ELR (cell line): ENCODE data around the gene LMX1B.
"Not testable (repeated sequence)": the region's sequence is repeated elsewhere in the genome, so short reads cannot be mapped to it uniquely, and the experiment has no call there.

Experiments
- DNase-seq: peaks from one replicate; pipeline ENCODE4 v3.0.0-alpha.2; 2015; ENCODE audit warnings: low read depth

The LMX1B gene

DNA sequence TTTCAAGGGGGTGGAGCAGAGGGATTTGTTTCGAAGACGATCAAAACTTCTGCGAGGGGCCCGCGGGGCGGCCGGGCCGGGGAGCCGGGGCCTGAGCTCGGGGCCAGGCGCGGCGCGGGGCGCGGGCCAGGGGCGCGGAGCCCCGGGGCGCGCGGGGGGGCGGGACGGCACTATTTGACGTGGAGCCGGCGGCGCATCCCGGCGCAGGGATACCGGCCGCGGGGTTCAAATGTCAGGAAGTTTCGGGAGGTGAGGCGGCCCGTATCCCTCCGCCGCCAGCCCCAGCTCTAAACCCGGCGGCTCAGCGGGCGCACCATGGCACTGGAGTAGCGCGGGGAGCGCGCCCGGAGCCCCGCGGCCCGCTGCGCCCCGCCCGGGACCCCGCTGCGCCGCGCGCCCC lies at the start of gene LMX1B:
Gene LMX1B (plus strand): TSS at position 278 of the 400 bp plus-strand sequence. CDS start 522 bp downstream, outside the sequence.
- DNase-seq = peak; percentile 50

DNA sequence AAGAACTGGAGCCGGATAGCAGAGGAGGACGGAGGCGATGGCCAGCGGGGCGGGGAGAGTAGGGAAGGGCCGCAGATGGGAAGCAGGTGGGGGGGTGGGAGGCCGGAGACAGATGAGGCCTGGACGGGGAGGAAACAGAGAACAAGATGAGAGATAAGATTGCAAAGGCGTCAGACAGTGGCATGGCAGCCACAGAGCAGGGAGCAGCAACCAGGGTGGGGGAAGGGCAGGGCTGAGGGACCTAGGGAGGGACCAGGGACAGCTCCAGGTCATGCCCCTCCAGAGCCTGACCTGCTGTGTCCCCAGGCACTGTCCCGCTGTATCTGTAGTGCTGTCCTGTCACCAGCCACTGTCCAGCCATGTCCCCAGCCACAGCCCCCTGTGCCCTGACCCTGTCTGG lies 49.6 kb upstream of the LMX1B start:
- DNase-seq = no peak

DNA sequence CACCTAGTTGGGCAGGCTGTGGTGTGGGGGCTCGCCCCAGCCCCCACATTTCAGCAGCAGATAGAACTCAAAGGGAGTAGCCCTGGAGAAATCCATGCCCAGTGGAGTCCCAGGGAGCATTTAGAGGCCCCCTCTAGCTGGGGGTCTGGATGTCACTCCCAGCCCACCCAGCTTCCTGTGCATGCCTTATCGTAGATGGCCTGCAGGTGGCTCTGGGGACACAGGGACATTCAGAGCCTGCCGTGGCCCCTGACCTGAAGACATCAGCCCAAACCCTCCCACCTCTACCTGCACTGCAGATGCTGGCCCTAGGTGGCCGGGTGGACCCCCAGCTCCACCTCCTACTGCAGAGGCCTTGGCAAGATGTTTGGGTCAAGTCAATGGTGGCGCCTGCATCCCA lies 49.0 kb upstream of the LMX1B start:
- no peak for DNase-seq

DNA sequence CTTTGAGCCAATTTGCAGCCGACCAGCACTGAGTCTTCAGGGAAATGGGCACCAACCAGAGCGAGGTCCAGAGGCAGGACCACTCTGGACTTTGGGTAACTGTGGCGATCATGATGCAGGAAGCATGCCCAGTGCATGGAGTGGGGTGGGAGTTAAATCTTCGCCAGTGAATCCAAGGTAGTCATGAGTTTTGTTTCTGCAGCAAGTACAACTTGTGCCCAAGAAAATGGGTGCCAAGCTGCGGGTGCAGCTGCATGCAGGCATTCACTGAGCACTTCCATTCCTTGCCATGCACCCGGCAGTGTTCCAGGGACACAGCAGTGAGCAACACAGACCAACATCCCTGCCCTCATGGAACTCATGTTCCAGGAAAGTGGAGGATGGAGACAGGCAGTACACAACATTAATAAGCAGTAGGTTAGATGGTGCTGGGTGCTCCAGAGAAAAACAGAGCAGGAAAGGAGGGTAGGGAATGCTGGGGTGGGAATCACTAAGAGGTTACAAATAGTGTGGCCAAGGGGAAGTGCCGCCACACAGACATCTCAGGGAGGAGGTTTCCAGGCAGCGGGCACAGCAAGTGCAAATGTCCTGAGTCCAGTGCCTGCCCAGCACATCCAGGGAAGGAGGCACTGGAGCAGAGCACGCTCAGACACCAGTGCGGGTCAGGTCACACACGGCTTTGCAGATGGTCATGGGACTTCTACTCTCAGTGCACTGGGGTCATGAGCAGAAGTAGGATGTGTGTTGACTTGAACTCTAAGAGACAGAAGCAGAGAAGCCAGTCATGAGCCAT lies 48.2 kb upstream of the LMX1B start:
- no peak for DNase-seq

DNA sequence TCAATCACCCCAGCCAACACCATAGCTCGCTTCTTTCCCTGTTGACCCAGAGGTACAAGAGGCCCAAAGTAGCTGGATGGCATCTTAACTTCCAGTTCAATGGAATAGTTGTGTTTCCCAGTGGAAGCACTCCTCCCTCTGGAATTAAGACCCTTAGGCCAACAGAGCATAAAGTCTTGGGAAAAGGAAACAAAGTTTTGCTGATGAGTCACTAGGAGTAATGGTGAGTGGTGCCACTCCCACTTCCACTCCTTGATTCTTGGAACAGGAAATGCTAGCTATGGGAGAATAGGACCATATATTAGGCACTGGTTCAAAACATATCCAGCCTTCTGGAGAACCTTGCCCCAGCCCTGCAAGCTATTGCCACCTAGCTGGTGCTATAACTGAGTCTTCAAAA lies 44.7 kb upstream of the LMX1B start:
- DNase-seq = peak; percentile 73

DNA sequence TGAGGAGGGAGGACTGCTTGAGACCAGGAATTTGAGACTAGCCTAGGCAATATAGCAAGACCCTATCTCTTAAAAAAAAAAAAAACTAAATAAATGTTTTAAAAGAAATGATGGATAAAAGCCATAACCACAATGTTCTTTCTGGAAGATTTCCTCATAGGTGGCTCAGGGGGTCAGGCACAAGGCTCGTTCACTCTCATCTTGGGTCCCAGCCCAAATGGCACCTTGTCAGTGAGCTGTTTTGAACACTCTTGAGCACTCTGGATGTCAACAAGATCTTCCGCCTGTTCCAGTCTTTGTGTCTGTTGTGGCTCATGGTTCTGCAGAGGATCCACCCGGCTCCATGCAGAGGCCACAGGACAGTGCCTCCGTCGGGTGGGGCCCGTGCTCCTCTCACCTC lies 35.7 kb upstream of the LMX1B start:
- DNase-seq = no peak

DNA sequence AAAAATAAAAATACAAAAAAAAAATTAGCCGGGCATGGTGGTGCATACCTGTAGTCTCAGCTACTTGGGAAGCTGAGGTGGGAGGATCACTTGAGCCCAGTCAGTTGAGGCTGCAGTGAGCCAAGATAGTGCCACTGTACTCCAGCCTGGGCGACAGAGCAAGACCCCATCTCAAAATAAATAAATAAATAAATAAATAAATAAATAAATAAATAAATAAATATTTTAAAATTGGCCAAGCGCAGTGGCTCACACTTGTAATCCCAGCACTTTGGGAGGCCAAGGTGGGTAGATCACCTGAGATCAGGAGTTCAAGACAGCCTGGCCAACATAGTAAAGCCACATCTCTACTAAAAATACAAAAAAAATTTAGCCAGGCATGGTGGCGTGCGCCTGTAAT lies 33.4 kb upstream of the LMX1B start:
- not testable (repeated sequence) for DNase-seq

DNA sequence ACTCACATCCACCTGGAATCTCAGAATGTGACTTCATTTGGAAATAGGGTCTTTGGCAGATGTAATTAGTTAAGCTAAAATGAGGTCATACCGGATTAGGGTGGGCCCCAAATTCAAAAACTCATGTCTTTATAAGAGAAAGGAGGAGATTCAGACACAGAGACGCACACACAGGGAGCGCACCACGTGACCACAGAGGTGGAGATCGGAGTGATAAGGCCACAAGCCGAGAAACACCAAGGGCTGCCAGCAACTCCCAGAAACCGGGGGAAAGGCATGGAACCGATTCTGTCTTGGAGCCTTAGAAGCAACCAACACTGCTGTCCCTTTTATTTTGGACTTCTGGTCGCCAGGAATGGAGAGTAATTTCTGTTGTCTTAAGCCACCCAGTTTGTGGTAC lies 31.8 kb upstream of the LMX1B start:
- no peak for DNase-seq

DNA sequence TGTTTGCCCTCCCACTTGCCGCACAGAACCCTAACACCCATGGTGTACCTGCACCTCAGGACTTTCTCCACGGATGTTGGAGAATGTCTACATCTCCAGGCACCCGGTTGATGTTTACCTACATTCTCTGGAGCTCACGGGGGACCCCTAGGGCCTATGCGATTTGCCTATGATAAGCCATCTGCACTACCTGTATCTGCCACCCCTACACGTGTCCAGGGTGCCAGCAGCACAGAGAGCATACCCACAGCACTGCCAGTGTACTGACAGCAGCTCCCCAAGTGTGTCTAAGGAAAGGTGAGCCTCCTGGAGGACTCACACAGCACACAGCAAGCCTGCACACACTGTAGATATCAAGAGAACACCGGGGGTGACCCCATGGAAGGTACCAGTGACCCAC lies 31.3 kb upstream of the LMX1B start:
- no peak for DNase-seq

DNA sequence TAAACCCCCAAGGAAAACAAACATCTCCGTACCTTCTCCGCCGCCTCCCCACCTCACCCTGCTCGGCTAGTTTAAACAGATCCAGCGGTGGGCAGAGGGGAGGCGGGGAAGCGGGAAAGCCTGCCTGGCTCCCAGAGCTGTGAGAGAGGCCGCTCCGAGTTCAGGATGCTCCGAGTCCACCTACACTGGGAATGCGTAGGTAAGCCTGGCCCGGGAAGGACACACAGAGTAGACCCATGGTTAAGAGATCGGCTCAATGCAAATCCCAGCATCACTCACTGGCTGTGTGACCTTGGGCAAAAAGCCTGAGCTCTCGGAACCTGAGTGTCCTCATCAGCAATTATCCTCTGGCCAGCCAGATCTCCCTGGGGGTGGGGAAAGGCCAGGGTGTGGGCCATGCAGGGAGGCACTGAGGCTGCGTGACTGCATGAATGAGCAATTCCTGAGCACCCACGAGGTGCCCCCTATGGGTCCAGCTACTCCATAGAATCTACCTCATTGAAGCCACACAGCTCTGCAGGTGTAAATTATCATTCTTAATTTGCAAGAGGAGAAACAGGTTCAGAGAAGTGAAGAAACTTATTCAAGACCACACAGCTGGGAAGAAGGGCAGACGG lies 30.5 kb upstream of the LMX1B start:
- no peak for DNase-seq

- no peak for DNase-seq
These were observed 29.1 kb upstream of the LMX1B start for GRCh38 chr9:126584611-126585010.

DNA sequence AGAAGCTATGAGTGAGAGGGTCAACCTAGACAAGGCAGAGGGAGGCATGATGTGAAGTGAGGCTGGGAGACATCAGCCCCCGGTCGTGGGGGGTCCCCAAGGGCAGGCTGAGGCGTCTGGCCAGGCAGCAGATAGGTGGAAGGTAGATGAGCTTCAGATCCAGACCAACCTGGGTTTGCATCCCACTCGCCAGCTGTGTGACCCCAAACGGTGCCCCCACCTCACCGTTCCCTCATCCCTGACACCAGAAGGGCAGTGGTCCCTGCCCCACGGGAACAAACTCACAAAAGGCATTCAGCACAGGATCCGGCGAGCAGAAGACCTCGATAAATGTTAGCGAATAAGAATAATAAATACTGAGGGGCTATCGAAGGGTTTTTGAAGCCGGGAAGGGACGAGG lies 27.5 kb upstream of the LMX1B start:
- no peak for DNase-seq

DNA sequence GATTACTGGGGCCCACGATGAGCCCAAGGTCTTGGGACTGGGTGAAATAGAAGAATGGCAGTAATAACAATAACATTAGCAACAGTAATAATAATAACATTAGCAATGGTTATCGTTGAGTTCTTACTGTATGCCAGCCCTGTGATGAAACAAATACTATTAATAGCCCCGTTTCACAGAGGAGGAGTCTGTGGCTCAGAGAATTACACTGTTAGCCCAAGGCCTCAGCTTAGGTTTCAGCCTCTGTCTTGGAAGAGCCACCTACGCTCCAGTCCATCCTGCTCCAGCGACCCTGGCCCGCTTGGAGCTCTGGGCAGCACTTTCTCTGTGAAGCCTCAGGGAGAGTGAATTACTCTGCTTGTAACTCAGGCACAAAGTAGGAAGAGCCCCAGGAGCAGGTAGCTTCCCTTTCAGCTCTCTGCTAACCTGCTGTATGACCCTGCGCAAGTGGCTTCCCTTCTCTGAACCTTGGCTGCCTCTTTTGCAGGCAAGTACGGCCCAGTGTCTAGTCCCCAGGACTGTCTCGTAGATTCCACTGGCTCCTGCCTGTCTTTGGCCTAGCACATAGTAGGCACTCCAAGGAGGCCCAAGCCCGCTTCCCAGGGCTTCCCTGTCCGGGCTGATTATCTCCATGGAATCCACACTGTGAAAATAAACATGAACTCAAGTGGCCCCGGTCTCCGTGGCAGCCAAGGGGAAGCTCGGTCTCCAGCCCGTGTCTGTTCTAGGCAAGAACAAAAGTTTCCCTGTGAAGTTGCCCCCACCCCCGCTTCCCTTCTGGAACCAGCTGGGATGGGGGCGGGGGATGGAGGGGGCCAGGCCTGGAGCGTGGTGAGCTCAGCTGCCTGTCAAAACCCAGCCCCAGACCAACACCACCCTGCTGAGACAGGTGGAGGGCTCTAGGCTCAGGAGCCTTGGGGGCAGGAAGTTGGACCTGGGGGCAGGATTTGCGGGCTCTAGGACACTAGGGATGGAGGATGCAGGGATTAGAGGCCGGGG lies 26.2 kb upstream of the LMX1B start:
- DNase-seq = no peak

DNA sequence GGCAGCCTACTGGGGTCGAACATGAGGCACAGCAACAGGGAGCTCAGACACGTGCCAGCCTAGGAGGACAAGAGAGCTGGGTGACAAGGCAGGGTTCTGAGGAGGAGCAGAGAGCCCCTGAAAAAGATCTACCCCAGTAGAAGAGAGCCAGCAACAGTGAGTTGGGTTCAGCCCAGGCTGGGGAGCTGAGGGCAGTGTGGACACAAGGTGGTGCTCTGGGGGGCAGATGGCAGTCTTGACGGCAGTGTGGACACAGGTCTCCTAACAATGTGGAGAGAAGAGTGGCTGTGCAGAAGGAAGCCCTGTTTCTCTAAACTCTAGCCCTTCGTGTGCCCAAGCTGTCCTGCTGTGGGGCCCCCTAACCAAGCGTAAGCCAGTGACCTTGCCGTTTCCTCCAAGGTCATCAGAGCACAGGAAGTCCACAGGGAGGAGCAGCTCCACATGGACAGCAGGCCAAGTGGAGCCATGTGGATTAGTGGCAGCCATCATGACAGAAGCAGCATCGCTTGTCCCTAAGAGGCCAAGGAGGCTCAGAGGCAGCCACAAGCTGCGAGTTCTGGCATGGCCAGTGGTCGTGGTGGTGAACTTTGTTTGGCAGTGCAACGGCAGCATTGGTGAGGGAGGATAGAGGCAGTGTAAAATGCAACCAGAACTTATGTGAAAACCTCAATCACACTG lies 25.1 kb upstream of the LMX1B start:
- no peak for DNase-seq

DNA sequence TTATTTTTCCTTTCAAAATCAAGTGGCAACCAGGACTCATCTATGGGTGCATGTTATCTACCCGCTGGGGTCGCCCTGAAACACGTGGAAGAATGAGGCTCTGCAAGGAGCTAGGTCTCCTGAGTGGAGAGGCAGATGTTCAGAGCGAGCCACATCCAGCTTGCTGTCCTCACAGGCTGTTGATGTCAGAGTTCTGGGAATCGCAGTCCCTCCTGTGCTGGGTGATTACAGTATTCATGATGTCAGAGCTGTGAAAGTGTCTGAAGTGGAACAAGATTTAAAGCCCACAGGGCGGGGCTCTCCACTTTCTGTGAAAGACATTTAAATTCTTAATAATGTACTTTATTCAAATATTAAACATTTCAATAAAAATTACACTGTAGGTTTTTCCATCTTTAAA lies 24.4 kb upstream of the LMX1B start:
- DNase-seq = no peak

DNA sequence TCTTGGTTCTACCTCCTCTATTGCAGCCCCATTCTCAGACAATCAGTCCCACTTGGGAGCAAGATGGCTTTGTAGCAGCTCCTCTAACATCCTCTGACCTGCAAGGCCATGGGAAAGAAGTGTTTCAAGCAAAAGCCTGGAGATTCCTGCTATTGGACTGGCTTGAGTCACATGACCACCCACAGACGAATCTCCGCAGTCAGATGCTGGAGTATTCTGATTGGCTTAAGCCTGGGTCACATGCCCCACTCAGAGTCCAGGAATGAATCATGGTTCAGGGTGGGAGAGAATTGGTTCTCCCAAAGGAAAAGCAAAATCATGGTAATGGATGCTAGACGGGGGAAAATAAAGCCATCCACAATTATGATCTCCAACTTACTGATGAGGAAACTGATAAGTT lies 22.6 kb upstream of the LMX1B start:
- DNase-seq = peak; percentile 39

DNA sequence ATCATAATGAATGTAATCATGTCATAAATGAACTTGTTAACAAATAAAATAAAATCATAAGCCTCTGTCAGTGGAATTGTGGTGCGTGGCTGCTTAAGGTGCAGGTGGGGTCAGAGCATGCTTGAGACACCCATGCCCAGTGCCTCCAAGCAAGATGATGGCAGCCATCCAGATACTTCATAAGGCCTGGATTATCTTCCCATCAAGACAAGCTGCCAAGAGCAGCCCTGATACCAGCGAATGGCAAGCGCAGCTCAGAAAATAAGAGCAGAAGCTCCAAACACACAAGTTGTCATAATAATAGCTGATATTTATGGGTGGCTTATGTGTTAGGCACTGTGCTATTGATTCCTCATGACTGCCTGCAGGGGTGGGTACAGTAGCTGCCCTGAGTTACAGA lies 21.8 kb upstream of the LMX1B start:
- no peak for DNase-seq

- DNase-seq = no peak
These were observed 21.3 kb upstream of the LMX1B start for GRCh38 chr9:126592461-126592860.

DNA sequence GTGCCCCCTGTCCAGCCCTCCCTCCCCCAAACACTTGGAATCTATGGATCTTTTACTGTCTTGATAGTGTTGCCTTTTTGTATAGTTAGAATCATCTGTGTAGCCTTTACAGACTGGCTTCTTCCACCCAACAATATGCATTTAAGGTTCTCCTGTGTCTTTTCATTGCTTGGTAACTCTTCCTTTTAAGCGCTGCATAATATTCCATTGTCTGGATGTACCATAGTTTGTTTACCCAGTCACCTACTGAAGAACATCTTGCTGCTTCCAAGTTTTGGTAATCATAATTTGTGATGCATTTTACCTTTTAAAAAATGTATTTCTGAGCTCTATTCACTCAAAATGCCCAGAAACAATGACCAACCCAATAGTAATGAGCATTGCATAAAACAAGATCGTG lies 17.7 kb upstream of the LMX1B start:
- no peak for DNase-seq

DNA sequence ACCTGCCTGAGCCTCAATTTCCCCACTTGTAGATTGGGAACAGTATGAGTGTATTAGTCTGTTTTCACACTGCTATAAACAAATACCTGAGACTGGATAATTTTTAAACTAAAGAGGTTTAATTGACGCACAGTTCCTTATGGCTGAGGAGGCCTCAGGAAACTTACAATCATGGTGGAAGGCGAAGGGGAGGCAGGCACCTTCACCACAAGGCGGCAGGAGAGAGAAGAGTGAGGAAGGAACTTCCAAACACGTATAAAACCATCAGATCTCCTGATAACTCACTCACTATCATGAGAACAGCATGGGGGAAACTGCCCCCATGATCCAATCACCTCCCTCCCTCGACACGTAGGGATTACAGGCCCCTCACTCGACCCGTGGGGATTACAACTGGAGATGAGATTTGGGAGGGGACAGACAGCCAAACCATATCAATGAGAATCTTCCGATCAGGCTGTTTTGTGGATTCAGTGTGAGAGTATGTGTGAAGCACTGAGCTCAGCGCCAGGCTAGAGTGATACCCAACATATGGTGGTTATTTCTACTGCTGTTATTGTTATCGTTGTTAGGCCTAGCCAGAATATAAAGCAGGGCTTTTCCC lies 14.6 kb upstream of the LMX1B start:
- no peak for DNase-seq
